Measurements from ENCODE around the gene PPP4R3B.
"Not testable (repeated sequence)": the region's sequence is repeated elsewhere in the genome, so short reads cannot be mapped to it uniquely, and the experiment has no call there.

PPP4R3B gene

DNA sequence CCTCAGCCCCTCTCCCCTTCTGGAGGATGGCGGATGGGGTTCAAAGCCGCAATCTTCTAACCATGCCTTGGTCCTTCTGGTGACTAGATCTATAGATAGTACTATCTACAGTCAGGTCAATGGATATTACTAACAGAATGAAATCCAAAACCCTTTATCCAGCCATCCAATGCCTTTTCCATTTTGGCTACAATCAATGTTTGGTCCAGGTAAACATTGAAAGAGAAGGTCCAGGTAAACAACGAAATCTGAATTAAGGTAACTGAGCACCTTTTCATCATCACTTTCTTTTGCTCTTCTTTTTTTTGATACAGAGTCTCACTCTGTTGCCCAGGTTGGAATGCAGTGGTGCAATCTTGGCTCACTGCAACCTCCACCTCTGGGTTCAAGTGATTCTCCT, 9.7 kb downstream of the PPP4R3B start:
- TF ChIP-seq MYC (IDR thresholded peaks at IDR 0.05; ENCODE audit: low read depth, low read length) = no peak
- no peak for TF ChIP-seq POLR2A (IDR thresholded peaks at IDR 0.05; ENCODE audit: extremely low read depth, insufficient read length)
- TF ChIP-seq, protein P1, sequence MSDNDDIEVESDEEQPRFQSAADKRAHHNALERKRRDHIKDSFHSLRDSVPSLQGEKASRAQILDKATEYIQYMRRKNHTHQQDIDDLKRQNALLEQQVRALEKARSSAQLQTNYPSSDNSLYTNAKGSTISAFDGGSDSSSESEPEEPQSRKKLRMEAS (IDR thresholded peaks at IDR 0.05; ENCODE audit: low read depth, low read length) = no peak
- TF ChIP-seq, protein P2, sequence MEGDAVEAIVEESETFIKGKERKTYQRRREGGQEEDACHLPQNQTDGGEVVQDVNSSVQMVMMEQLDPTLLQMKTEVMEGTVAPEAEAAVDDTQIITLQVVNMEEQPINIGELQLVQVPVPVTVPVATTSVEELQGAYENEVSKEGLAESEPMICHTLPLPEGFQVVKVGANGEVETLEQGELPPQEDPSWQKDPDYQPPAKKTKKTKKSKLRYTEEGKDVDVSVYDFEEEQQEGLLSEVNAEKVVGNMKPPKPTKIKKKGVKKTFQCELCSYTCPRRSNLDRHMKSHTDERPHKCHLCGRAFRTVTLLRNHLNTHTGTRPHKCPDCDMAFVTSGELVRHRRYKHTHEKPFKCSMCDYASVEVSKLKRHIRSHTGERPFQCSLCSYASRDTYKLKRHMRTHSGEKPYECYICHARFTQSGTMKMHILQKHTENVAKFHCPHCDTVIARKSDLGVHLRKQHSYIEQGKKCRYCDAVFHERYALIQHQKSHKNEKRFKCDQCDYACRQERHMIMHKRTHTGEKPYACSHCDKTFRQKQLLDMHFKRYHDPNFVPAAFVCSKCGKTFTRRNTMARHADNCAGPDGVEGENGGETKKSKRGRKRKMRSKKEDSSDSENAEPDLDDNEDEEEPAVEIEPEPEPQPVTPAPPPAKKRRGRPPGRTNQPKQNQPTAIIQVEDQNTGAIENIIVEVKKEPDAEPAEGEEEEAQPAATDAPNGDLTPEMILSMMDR (IDR thresholded peaks at IDR 0.05; ENCODE audit: low read depth, low read length) = no peak

DNA sequence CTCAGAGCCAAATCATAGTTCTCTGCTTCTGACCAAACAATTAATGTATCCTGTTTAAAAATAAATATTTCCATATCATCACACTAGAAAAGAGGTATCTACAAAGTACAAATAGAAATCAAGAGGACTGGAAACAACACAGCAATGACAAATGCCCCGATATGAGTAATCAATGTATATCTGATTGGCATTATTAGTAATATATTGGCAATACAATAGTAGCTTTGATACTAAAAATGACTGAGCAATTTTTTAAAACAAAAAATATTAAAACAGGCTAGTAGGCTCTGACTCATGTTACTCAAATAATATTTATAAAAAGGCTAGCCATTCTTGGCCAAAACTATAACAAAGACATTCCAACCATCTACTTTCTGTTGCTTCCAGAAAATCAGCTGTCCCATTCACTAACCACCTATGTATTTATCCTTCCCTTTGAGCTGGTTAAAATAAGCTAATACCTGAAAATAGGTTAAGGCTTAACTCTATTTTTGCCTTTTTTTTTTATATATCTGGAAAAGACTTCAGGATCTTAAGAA, 13.3 kb downstream of the PPP4R3B start:
- no peak overlapping the region for H3K4me3 ChIP-seq (ENCODE audit: low read depth, low read length)
- TF ChIP-seq MYC (IDR thresholded peaks at IDR 0.05; ENCODE audit: low read depth, low read length) (no peak), POLR2A (IDR thresholded peaks at IDR 0.05; ENCODE audit: extremely low read depth, insufficient read length) (no peak)
- TF ChIP-seq, protein P1 (IDR thresholded peaks at IDR 0.05; ENCODE audit: low read depth, low read length) = no peak
- TF ChIP-seq, protein P2 (IDR thresholded peaks at IDR 0.05; ENCODE audit: low read depth, low read length) = no peak
- no peak for DNase-seq (ENCODE audit: low read depth)

More for the DNA sequence above, 9.7 kb downstream of the PPP4R3B start:
- no peak for DNase-seq (ENCODE audit: low read depth)
- H3K4me3 ChIP-seq (ENCODE audit: low read depth, low read length) = no peak overlapping the region

DNA sequence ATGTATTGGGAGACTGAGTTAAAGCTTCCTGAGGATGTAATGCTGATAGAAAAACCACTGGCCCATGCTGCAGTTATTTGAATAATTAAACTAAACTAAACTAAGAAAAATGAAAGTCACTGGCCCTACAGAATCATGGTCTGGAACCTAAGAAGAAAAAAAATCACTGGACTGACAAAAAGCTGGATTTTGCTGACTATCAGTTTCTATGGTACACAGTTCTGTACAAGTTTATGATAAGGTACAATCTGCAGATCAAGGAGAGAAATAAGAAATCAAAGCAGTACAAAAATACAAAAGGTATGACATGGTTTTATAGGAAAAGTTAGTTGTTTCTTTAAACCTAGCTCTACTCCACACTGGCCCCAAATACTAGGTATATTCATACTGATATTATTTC, 15.6 kb downstream of the PPP4R3B start:
- no peak overlapping the region for H3K4me3 ChIP-seq (ENCODE audit: low read depth, low read length)
- DNase-seq (ENCODE audit: low read depth) = no peak
- TF ChIP-seq, protein P1 (IDR thresholded peaks at IDR 0.05; ENCODE audit: low read depth, low read length) = no peak
- TF ChIP-seq, protein P2 (IDR thresholded peaks at IDR 0.05; ENCODE audit: low read depth, low read length) = no peak
- no peak for TF ChIP-seq MYC (IDR thresholded peaks at IDR 0.05; ENCODE audit: low read depth, low read length)
- TF ChIP-seq POLR2A (IDR thresholded peaks at IDR 0.05; ENCODE audit: extremely low read depth, insufficient read length) = no peak

DNA sequence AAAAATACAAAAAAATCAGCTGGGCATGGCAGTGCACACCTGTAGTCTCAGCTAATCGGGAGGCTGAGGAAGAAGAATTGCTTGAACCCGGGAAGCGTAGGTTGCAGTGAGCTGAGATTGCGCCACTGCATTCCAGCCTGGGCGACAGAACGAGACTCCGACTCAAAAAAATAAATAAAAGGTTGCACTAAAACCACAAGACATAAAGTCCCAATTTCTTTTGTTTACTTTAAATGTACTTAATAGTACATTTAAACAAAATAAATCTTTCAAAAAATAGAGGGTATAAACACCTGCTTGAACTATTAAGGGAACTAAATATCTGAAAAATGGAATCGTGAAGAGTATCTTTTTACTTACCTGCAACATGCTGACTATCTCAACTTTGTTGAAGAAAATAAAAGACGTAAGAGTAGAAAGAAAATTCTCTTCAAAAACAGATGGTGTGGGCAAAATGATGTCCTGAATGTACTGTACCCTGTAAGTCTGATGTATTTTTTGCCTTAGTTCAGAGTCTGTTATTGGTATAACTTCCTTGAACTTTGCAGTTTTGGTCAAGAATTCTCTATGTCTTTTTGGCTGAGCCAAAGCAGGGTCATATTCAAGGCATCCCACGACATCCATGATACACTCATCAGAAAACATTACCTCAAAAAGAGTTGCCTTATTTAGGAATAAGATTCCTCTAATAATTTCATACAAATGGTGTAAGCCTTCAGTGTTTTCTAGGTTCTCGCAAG, 19.2 kb downstream of the PPP4R3B start:
- no peak for DNase-seq (ENCODE audit: low read depth)
- TF ChIP-seq, protein P1 (IDR thresholded peaks at IDR 0.05; ENCODE audit: low read depth, low read length) = no peak
- TF ChIP-seq, protein P2 (IDR thresholded peaks at IDR 0.05; ENCODE audit: low read depth, low read length) = no peak
- TF ChIP-seq POLR2A (IDR thresholded peaks at IDR 0.05; ENCODE audit: extremely low read depth, insufficient read length) (no peak), MYC (IDR thresholded peaks at IDR 0.05; ENCODE audit: low read depth, low read length) (no peak)
- no peak overlapping the region for H3K4me3 ChIP-seq (ENCODE audit: low read depth, low read length)

DNA sequence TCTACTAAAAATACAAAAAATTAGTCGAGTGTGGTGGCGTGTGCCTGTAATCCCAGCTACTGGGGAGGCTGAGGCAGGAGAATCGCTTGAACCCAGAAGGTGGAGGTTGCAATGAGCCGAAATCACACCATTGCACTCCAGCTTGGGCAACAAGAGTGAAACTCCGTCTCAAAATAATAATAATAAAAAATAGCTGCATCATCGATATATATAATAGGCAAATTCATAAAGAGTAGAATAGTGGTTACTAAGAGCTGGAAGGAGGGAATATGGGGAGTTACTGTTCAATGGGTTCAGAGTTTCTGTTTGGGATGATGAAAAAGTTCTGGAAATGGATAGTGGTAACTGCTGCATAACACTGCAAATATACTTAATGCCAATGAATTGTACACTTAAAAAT, 20.6 kb downstream of the PPP4R3B start:
- not testable (repeated sequence) for DNase-seq (ENCODE audit: low read depth); H3K4me3 ChIP-seq (ENCODE audit: low read depth, low read length)

DNA sequence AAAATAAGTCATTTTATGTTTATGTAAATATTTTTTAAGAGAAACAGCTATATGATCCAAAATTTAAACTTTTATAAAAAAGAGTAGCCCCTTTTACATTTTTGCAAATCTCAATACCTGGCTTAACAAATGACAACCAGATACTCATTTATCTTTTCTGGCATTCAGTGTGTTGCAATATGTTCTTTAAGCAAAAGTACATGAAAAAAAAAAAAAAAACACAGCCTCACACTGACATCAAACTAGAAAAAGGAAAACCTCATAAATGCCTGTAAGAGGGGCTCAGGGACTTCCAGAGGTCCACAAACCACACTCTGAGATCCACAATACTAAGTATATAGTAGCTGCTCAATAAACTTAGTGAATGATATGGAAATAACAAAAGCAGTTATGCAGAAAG, 21.9 kb downstream of the PPP4R3B start:
- H3K4me3 ChIP-seq (ENCODE audit: low read depth, low read length) = no peak overlapping the region
- DNase-seq (ENCODE audit: low read depth) = no peak
- TF ChIP-seq, protein P1 (IDR thresholded peaks at IDR 0.05; ENCODE audit: low read depth, low read length) = no peak
- TF ChIP-seq MYC (IDR thresholded peaks at IDR 0.05; ENCODE audit: low read depth, low read length) = no peak
- TF ChIP-seq POLR2A (IDR thresholded peaks at IDR 0.05; ENCODE audit: extremely low read depth, insufficient read length) = no peak
- TF ChIP-seq, protein P2 (IDR thresholded peaks at IDR 0.05; ENCODE audit: low read depth, low read length) = no peak

Measured in NB4 (cell line).